SK-N-SH treated with all-trans-retinoic acid at 6 μM for 48 hours (cell line): ENCODE data around the gene LSM3.

ENCODE experiments used
- ATAC-seq: fragments of 200-7000 bp; cut with Tn5 transposase; 3 replicates; pipeline ENCODE4 v1.9.1; 2020; ENCODE audit warnings: mild to moderate bottlenecking, moderate library complexity
- ARNTL ChIP-seq: fragments of 450-650 bp; formaldehyde crosslinking; IDR thresholded peaks from 2 replicates; pipeline ENCODE4 v1.5.0; 2020; ENCODE audit warnings: low read depth, mild to moderate bottlenecking, moderate library complexity, borderline replicate concordance
- BACH2 ChIP-seq: fragments of 250-450 bp; sonication (Bioruptor Pico); IDR thresholded peaks from 2 replicates; pipeline ENCODE4 v1.9.0; 2021; ENCODE audit warnings: mild to moderate bottlenecking, borderline replicate concordance
- CREB5 ChIP-seq: fragments of 250-450 bp; sonication (Bioruptor Pico); IDR thresholded peaks from 2 replicates; pipeline ENCODE4 v1.5.1; 2020; ENCODE audit warnings: low read depth, mild to moderate bottlenecking, moderate library complexity
- CSDC2 ChIP-seq: fragments of 250-450 bp; sonication (Bioruptor Pico); IDR thresholded peaks from 2 replicates; pipeline ENCODE4 v1.5.0; 2020; ENCODE audit warnings: mild to moderate bottlenecking, moderate library complexity
- ESRRG ChIP-seq: fragments of 250-450 bp; sonication (Bioruptor Pico); IDR thresholded peaks from 2 replicates; pipeline ENCODE4 v1.6.1; 2021; ENCODE audit warnings: mild to moderate bottlenecking
- GLIS3 ChIP-seq: fragments of 250-450 bp; sonication (Bioruptor Pico); IDR thresholded peaks from 2 replicates; pipeline ENCODE4 v1.5.0; 2020; ENCODE audit warnings: mild to moderate bottlenecking, moderate library complexity
- ISL1 ChIP-seq: fragments of 250-450 bp; sonication (Bioruptor Pico); IDR thresholded peaks from 2 replicates; pipeline ENCODE4 v2.1.2; 2022; ENCODE audit warnings: mild to moderate bottlenecking, moderate library complexity
- OSR1 ChIP-seq: fragments of 250-450 bp; sonication (Bioruptor Pico); IDR thresholded peaks from 2 replicates; pipeline ENCODE4 v1.8.0; 2022; ENCODE audit warnings: moderate library complexity, mild to moderate bottlenecking, inconsistent platforms
- PPARA ChIP-seq: fragments of 250-450 bp; sonication (Bioruptor Pico); IDR thresholded peaks from 2 replicates; pipeline ENCODE4 v1.5.0; 2020; ENCODE audit warnings: mild to moderate bottlenecking, borderline replicate concordance
- RARB ChIP-seq: fragments of 250-450 bp; sonication (Bioruptor Pico); IDR thresholded peaks from 2 replicates; pipeline ENCODE4 v1.8.0; 2021; ENCODE audit warnings: mild to moderate bottlenecking, moderate library complexity
- TCF4 ChIP-seq: fragments of 250-450 bp; sonication (Bioruptor Pico); IDR thresholded peaks from 2 replicates; pipeline ENCODE4 v1.8.0; 2021; ENCODE audit warnings: mild to moderate bottlenecking, moderate library complexity, borderline replicate concordance
- TOX ChIP-seq: fragments of 250-450 bp; sonication (Bioruptor Pico); IDR thresholded peaks from 2 replicates; pipeline ENCODE4 v1.8.0; 2021; ENCODE audit warnings: mild to moderate bottlenecking, moderate library complexity, borderline replicate concordance
- ZC3H10 ChIP-seq: fragments of 250-450 bp; sonication (Bioruptor Pico); IDR thresholded peaks from 2 replicates; pipeline ENCODE4 v1.5.1; 2021; ENCODE audit warnings: mild to moderate bottlenecking, moderate library complexity
- ZFP3 ChIP-seq: fragments of 250-450 bp; sonication (Bioruptor Pico); IDR thresholded peaks from 2 replicates; pipeline ENCODE4 v1.5.0; 2020; ENCODE audit warnings: mild to moderate bottlenecking, moderate library complexity
- ZFP30 ChIP-seq: fragments of 450-650 bp; formaldehyde crosslinking; IDR thresholded peaks from 2 replicates; pipeline ENCODE4 v1.5.0; 2022; ENCODE audit warnings: mild to moderate bottlenecking, moderate library complexity
- ZNF565 ChIP-seq: fragments of 450-650 bp; formaldehyde crosslinking; conservative IDR thresholded peaks from 2 replicates; pipeline ENCODE4 v1.5.0; 2020; ENCODE audit warnings: low read depth, mild to moderate bottlenecking, moderate library complexity
- ZNF70 ChIP-seq: fragments of 450-650 bp; formaldehyde crosslinking; IDR thresholded peaks from 2 replicates; pipeline ENCODE4 v1.5.0; 2020; ENCODE audit warnings: mild to moderate bottlenecking, moderate library complexity
- ZNF8 ChIP-seq: fragments of 450-650 bp; formaldehyde crosslinking; IDR thresholded peaks from 2 replicates; pipeline ENCODE4 v1.5.0; 2020; ENCODE audit warnings: mild to moderate bottlenecking, moderate library complexity
- TF ChIP-seq, protein P1 (sequence below): fragments of 250-450 bp; sonication (Bioruptor Pico); IDR thresholded peaks from 2 replicates; pipeline ENCODE4 v1.5.1; 2021; ENCODE audit warnings: mild to moderate bottlenecking, moderate library complexity
- TF ChIP-seq, protein P2 (sequence below): fragments of 250-450 bp; sonication (Bioruptor Pico); IDR thresholded peaks from 2 replicates; pipeline ENCODE4 v1.8.0; 2020; ENCODE audit warnings: mild to moderate bottlenecking, moderate library complexity, borderline replicate concordance

LSM3 gene

GRCh38 chr3:14130707-14131106 lies 47.9 kb upstream of the LSM3 start:
- no peak for ATAC-seq
- TF ChIP-seq ZNF565 (CRISPR knock-in tag) (no peak), ZFP3 (CRISPR knock-in tag) (no peak), OSR1 (CRISPR knock-in tag) (no peak), RARB (CRISPR knock-in tag) (no peak), ZNF70 (no peak), ZC3H10 (CRISPR knock-in tag) (no peak), CSDC2 (CRISPR knock-in tag) (no peak), ISL1 (CRISPR knock-in tag) (no peak), ARNTL (CRISPR knock-in tag) (no peak), CREB5 (CRISPR knock-in tag) (no peak), ZNF8 (CRISPR knock-in tag) (no peak), TCF4 (CRISPR knock-in tag) (no peak)
- TF ChIP-seq, protein P1, sequence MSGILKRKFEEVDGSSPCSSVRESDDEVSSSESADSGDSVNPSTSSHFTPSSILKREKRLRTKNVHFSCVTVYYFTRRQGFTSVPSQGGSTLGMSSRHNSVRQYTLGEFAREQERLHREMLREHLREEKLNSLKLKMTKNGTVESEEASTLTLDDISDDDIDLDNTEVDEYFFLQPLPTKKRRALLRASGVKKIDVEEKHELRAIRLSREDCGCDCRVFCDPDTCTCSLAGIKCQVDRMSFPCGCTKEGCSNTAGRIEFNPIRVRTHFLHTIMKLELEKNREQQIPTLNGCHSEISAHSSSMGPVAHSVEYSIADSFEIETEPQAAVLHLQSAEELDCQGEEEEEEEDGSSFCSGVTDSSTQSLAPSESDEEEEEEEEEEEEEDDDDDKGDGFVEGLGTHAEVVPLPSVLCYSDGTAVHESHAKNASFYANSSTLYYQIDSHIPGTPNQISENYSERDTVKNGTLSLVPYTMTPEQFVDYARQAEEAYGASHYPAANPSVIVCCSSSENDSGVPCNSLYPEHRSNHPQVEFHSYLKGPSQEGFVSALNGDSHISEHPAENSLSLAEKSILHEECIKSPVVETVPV (CRISPR knock-in tag) = no peak

GRCh38 chr3:14131134-14131533 lies 47.5 kb upstream of the LSM3 start:
- ATAC-seq = no peak
- TF ChIP-seq ZFP30 (no peak), RARB (CRISPR knock-in tag) (no peak)
- TF ChIP-seq, protein P2, sequence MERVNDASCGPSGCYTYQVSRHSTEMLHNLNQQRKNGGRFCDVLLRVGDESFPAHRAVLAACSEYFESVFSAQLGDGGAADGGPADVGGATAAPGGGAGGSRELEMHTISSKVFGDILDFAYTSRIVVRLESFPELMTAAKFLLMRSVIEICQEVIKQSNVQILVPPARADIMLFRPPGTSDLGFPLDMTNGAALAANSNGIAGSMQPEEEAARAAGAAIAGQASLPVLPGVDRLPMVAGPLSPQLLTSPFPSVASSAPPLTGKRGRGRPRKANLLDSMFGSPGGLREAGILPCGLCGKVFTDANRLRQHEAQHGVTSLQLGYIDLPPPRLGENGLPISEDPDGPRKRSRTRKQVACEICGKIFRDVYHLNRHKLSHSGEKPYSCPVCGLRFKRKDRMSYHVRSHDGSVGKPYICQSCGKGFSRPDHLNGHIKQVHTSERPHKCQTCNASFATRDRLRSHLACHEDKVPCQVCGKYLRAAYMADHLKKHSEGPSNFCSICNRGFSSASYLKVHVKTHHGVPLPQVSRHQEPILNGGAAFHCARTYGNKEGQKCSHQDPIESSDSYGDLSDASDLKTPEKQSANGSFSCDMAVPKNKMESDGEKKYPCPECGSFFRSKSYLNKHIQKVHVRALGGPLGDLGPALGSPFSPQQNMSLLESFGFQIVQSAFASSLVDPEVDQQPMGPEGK (CRISPR knock-in tag) = no peak
- TF ChIP-seq, protein P1 (CRISPR knock-in tag) = no peak
- TF ChIP-seq, all 23 proteins: peak for 0

DNA sequence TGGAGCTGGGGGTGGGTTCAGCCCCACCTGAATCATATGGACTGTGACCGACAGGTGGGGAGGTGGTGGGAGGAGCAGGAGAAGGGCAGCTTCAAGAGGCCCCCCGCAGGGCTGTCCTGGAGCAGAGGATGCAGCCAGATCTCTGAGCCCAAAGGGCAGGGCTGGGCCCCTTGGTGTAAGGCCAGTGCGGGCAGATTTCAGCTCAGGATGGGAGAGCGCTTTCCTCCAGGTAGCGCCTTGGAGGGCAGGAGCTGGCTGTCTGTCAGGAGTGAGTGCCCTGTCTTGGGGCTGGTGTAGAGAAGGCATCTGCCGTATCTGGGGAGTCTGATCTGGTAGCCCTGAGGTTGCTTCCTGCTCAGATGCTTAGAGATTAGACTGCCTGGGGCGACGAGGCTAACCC lies 46.5 kb upstream of the LSM3 start:
- ATAC-seq = no peak
- TF ChIP-seq TOX (CRISPR knock-in tag) = no peak
- TF ChIP-seq BACH2 (CRISPR knock-in tag) = no peak
- no peak for TF ChIP-seq ZNF70
- TF ChIP-seq TCF4 (CRISPR knock-in tag) = no peak
- TF ChIP-seq, protein P2 (CRISPR knock-in tag) = no peak

- TF ChIP-seq PPARA (CRISPR knock-in tag) = no peak
- no peak for TF ChIP-seq ZNF8 (CRISPR knock-in tag)
- TF ChIP-seq ZFP30 = no peak
- TF ChIP-seq BACH2 (CRISPR knock-in tag) = no peak
- ATAC-seq = no peak
These were observed 45.9 kb upstream of the LSM3 start for GRCh38 chr3:14132689-14133088.

- ATAC-seq = no peak; the same call in 2 of the 3 replicates
- TF ChIP-seq ZNF70 = no peak
- TF ChIP-seq CSDC2 (CRISPR knock-in tag) = no peak
- no peak for TF ChIP-seq ARNTL (CRISPR knock-in tag)
- TF ChIP-seq ZNF565 (CRISPR knock-in tag) = no peak
- TF ChIP-seq OSR1 (CRISPR knock-in tag) = no peak
- TF ChIP-seq RARB (CRISPR knock-in tag) = no peak
- TF ChIP-seq ZNF8 (CRISPR knock-in tag) = no peak
- no peak for TF ChIP-seq CREB5 (CRISPR knock-in tag)
- TF ChIP-seq ZC3H10 (CRISPR knock-in tag) = no peak
- no peak for TF ChIP-seq ZFP3 (CRISPR knock-in tag)
- no peak for TF ChIP-seq GLIS3 (CRISPR knock-in tag)
- no peak for TF ChIP-seq ESRRG (CRISPR knock-in tag)
- no peak for TF ChIP-seq TCF4 (CRISPR knock-in tag)
- no peak for TF ChIP-seq PPARA (CRISPR knock-in tag)
- TF ChIP-seq, protein P1 (CRISPR knock-in tag) = no peak
- TF ChIP-seq ZFP30 = no peak
- TF ChIP-seq BACH2 (CRISPR knock-in tag) = no peak
These were observed 45.3 kb upstream of the LSM3 start for GRCh38 chr3:14133188-14133800.
